Adrenal gland (tissue), 5 donors: Measurements from ENCODE around the gene NKAIN2.

Experiments
- POLR2A ChIP-seq, 2 donors: fragments of 450-650 bp; IDR thresholded peaks; one replicate each; pipeline ENCODE4 v1.6.1; 2017; ENCODE audit warnings: antibody characterized with exemption in 2 of 2, mild to moderate bottlenecking in 2 of 2, moderate library complexity in 1 of 2
- TF ChIP-seq, protein P1 (sequence below), 6 experiments: fragments of 450-650 bp in 4 of 6; fragments of 200-600 bp in 2 of 6; sonication (generic) in 1 of 6; IDR thresholded peaks; 1 replicate in 5 of 6; 2 replicates in 1 of 6; pipeline versions ENCODE4 v1.5.1 to v1.8.0; 2016 to 2021; ENCODE audit warnings: antibody characterized with exemption in 6 of 6, mild to moderate bottlenecking in 2 of 6, moderate library complexity in 1 of 6
- donor health status: DM: no; HTN: no; CAD: no.

DNA sequence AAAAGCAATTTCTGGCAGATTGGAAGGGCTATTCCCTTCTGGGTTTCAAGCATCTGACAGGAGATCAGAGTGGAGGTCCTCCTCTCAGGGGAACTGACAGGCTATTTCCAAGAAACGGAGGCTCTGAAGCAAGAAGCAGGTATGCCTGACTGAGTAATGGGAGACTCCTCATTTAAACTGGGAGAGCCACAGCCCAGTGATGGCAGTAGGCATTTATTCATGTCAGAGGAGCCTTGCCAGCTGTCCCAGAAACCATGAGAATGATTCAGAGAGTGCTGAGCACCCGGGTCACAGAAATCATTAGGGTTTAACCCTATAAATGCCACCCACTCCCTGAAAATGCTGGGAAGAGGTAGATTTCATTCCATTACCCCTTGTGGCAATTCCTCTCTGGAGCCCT lies 911.1 kb downstream of the NKAIN2 start:
- TF ChIP-seq, protein P1, sequence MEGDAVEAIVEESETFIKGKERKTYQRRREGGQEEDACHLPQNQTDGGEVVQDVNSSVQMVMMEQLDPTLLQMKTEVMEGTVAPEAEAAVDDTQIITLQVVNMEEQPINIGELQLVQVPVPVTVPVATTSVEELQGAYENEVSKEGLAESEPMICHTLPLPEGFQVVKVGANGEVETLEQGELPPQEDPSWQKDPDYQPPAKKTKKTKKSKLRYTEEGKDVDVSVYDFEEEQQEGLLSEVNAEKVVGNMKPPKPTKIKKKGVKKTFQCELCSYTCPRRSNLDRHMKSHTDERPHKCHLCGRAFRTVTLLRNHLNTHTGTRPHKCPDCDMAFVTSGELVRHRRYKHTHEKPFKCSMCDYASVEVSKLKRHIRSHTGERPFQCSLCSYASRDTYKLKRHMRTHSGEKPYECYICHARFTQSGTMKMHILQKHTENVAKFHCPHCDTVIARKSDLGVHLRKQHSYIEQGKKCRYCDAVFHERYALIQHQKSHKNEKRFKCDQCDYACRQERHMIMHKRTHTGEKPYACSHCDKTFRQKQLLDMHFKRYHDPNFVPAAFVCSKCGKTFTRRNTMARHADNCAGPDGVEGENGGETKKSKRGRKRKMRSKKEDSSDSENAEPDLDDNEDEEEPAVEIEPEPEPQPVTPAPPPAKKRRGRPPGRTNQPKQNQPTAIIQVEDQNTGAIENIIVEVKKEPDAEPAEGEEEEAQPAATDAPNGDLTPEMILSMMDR (IDR thresholded peaks at IDR 0.05): no peak
- no peak for TF ChIP-seq POLR2A (IDR thresholded peaks at IDR 0.05)
